Mammary microvascular endothelial cell (primary cell): ENCODE measurements around the gene GGA2. TPM values are rescaled to one million over a fixed set of nuclear protein-coding genes. Genes with fewer than 3 reads are reported as not detected.

Experiments used
- total RNA-seq: library from RNA; depleted of rRNA; stranded (reverse); fragments of >200 nt; gene quantifications from 2 replicates; pipeline ENCODE4 v1.2.3, GENCODE V29; 2015

The GGA2 gene
- 35.8 and 38.8 TPM in 2 replicates for total RNA-seq

GRCh38 chr16:23510164-23510914, at the start of gene GGA2:
TSS of gene GGA2 (minus strand) at chr16:23510494. CDS start at chr16:23510411, 83 bp downstream.

GRCh38 chr16:23556881-23557778, 46.8 kb upstream of the GGA2 start, which contains the start of the genes EARS2 and UBFD1:
TSS of gene EARS2 (minus strand) at chr16:23557350. CDS start at chr16:23557343, 7 bp downstream.
TSS of gene UBFD1 (plus strand) at chr16:23557727. CDS start at chr16:23557743, 16 bp downstream.

GRCh38 chr16:23452572-23453337, 57.5 kb downstream of the GGA2 start, which contains the start of gene COG7:
TSS of gene COG7 (minus strand) at chr16:23453189. CDS start at chr16:23452994, 195 bp downstream.

Other genes with a start within 250 kb of the GGA2 start
- gene SCNN1B, start 208.2 kb downstream of the GGA2 start, total RNA-seq: 0.73 and 1.6 TPM in 2 replicates
- 6.8 and 8.2 TPM in 2 replicates for gene COG7, start 57.3 kb downstream of the GGA2 start, total RNA-seq
- gene EARS2, start 46.9 kb upstream of the GGA2 start, total RNA-seq: 10.2 and 28.0 TPM in 2 replicates
- gene UBFD1, start 47.2 kb upstream of the GGA2 start, total RNA-seq: 67.1 and 82.6 TPM in 2 replicates
- gene NDUFAB1, start 85.8 kb upstream of the GGA2 start, total RNA-seq: 205 and 239 TPM in 2 replicates
- 6.7 and 9.7 TPM in 2 replicates for gene PALB2, start 130.8 kb upstream of the GGA2 start, total RNA-seq
- gene DCTN5, start 131.0 kb upstream of the GGA2 start, total RNA-seq: 53.2 and 78.6 TPM in 2 replicates
- 80.4 and 91.7 TPM in 2 replicates for gene PLK1, start 168.4 kb upstream of the GGA2 start, total RNA-seq
- not detected in 2 replicates for gene ERN2, start 202.7 kb upstream of the GGA2 start, total RNA-seq
- not detected in 2 replicates for gene CHP2, start 244.5 kb upstream of the GGA2 start, total RNA-seq